ENCODE results near the gene CD6. TPM values are rescaled to one million over a fixed set of nuclear protein-coding genes. Genes with fewer than 3 reads are reported as not detected.

CD6 gene
- total RNA-seq, 1 donor from 2014 or later = not detected

- Histone ChIP-seq H3K9me3 (ENCODE audit: low read depth) (no peaks in the 10 kb centered on the region), H4K20me1 (ENCODE audit: low read depth) (peaks cover 12% of the 10 kb centered on the region), H3K79me2 (ENCODE audit: low read depth) (no peaks in the 10 kb centered on the region), H3F3A (ENCODE audit: low read depth) (peaks cover 20% of the 10 kb centered on the region), H3K4me3 (peak overlapping the region; percentile 56), H3K27ac (no peak overlapping the region), H3K9ac (no peak overlapping the region), H3K4me2 (peak overlapping the region; percentile 93), H3K36me3 (no peaks in the 10 kb centered on the region), H2AFZ (replicated peaks) (peak overlapping the region; percentile 63), H3K4me1 (peaks cover 36% of the 10 kb centered on the region), H3K27me3 (peaks cover 99% of the 10 kb centered on the region)
- TF ChIP-seq EZH2phosphoT487 (IDR thresholded peaks at IDR 0.05) = peak; percentile 59
- TF ChIP-seq CTCF (IDR thresholded peaks at IDR 0.05) = no peak
- TF ChIP-seq EZH2 (IDR thresholded peaks at IDR 0.05) = peak; percentile 77
- Mint-ChIP-seq H3K27ac (no peak overlapping the region), H3K27me3 (ENCODE audit: insufficient read depth, low read depth) (peaks cover 31% of the 10 kb centered on the region), H3K4me1 (peaks cover 45% of the 10 kb centered on the region), H3K36me3 (no peaks in the 10 kb centered on the region), H3K4me3 (peak overlapping the region; percentile 79), H3K9me3 (no peaks in the 10 kb centered on the region)
- DNase-seq (ENCODE audit: low spot score) = peak; percentile 61
Measured at GRCh38 chr11:61007383-61007955, 36.0 kb downstream of the CD6 start.

- Histone ChIP-seq H3K4me1 (peaks cover 36% of the 10 kb centered on the region), H3K27me3 (peaks cover 99% of the 10 kb centered on the region), H3K79me2 (ENCODE audit: low read depth) (no peaks in the 10 kb centered on the region), H3K36me3 (no peaks in the 10 kb centered on the region), H3K4me2 (peak overlapping the region; percentile 93), H3K27ac (no peak overlapping the region), H3F3A (ENCODE audit: low read depth) (peaks cover 20% of the 10 kb centered on the region), H3K9ac (no peak overlapping the region), H2AFZ (replicated peaks) (peak overlapping the region; percentile 63), H3K9me3 (ENCODE audit: low read depth) (no peaks in the 10 kb centered on the region), H3K4me3 (peak overlapping the region; percentile 56), H4K20me1 (ENCODE audit: low read depth) (peaks cover 12% of the 10 kb centered on the region)
- peaks cover 49% of the 10 kb centered on the region for H3K4me1 Mint-ChIP-seq
- peak; percentile 67 for DNase-seq (ENCODE audit: low spot score)
- peaks cover 31% of the 10 kb centered on the region for H3K27me3 Mint-ChIP-seq (ENCODE audit: insufficient read depth, low read depth)
- peak overlapping the region; percentile 79 for H3K4me3 Mint-ChIP-seq
- no peak for TF ChIP-seq CTCF (IDR thresholded peaks at IDR 0.05)
- TF ChIP-seq EZH2phosphoT487 (IDR thresholded peaks at IDR 0.05) = peak; percentile 52
- peak; percentile 66 for TF ChIP-seq EZH2 (IDR thresholded peaks at IDR 0.05)
- H3K9me3 Mint-ChIP-seq = no peaks in the 10 kb centered on the region
- no peaks in the 10 kb centered on the region for H3K36me3 Mint-ChIP-seq
- no peak overlapping the region for H3K27ac Mint-ChIP-seq
Measured at GRCh38 chr11:61007956-61008896, 36.7 kb downstream of the CD6 start.

DNA sequence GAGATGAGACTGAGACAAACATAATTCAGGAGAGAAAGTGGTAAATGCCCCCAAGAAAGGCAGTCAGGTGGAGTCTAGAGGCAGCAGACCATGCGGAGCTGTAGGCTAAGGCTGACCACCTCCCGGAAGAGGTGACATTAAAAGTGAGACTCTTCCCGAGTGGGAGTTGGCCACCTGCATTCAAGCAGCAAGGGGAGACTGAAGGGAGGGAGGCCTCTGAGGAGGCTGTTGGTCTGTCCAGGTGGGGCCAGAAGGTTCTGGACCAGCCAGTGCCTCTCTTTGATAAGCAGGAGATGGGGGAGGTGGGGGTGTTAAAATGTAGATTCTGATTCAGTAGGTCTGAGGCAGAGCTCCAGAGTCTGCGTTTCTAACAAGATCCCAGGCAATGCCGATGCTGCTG lies 37.5 kb downstream of the CD6 start:
- peaks cover 20% of the 10 kb centered on the region for H3F3A ChIP-seq (ENCODE audit: low read depth)
- peaks cover 100% of the 10 kb centered on the region for H3K27me3 ChIP-seq
- H3K9ac ChIP-seq = no peak overlapping the region
- no peak overlapping the region for H3K4me3 ChIP-seq
- Mint-ChIP-seq H3K36me3 (no peaks in the 10 kb centered on the region), H3K4me3 (no peak overlapping the region), H3K9me3 (no peaks in the 10 kb centered on the region), H3K4me1 (peaks cover 45% of the 10 kb centered on the region), H3K27ac (no peak overlapping the region), H3K27me3 (ENCODE audit: insufficient read depth, low read depth) (peaks cover 36% of the 10 kb centered on the region)
- peaks cover 36% of the 10 kb centered on the region for H3K4me1 ChIP-seq
- no peak overlapping the region for H2AFZ ChIP-seq (replicated peaks)
- no peak for DNase-seq (ENCODE audit: low spot score)
- peaks cover 12% of the 10 kb centered on the region for H4K20me1 ChIP-seq (ENCODE audit: low read depth)
- H3K36me3 ChIP-seq = no peaks in the 10 kb centered on the region
- no peak overlapping the region for H3K4me2 ChIP-seq
- no peaks in the 10 kb centered on the region for H3K79me2 ChIP-seq (ENCODE audit: low read depth)
- TF ChIP-seq EZH2 (IDR thresholded peaks at IDR 0.05) = no peak
- H3K27ac ChIP-seq = no peak overlapping the region
- H3K9me3 ChIP-seq (ENCODE audit: low read depth) = no peaks in the 10 kb centered on the region
